ENCODE results near the gene SPDYA.

Gene SPDYA

GRCh38 chr2:28828382-28828781 lies 17.7 kb downstream of the SPDYA start:
- no peak for DNase-seq

- DNase-seq: no peak
Observed at GRCh38 chr2:28833740-28834470, 23.3 kb downstream of the SPDYA start.

- no peak for DNase-seq
Observed at GRCh38 chr2:28835781-28836180, 25.1 kb downstream of the SPDYA start.

- DNase-seq: no peak
Observed at GRCh38 chr2:28838971-28839370, 28.3 kb downstream of the SPDYA start.

- DNase-seq: no peak
Observed at GRCh38 chr2:28842042-28842441, 31.4 kb downstream of the SPDYA start.

- no peak for DNase-seq
Observed at GRCh38 chr2:28855193-28855592, 44.6 kb downstream of the SPDYA start.

- no peak for DNase-seq
Observed at GRCh38 chr2:28855977-28856376, 45.3 kb downstream of the SPDYA start.

GRCh38 chr2:28868611-28869010 lies 58.0 kb downstream of the SPDYA start:
- DNase-seq: no peak

GRCh38 chr2:28869494-28870145 lies 59.0 kb downstream of the SPDYA start:
- no peak for DNase-seq

- DNase-seq: peak; percentile 98
Observed at GRCh38 chr2:28870146-28870891, 59.7 kb downstream of the SPDYA start, which contains the start of gene TRMT61B. TRMT61B (minus strand) TSS chr2:28870309; CDS start chr2:28870277, 32 bp downstream.

GRCh38 chr2:28871620-28872019 lies 61.0 kb downstream of the SPDYA start:
- no peak for DNase-seq

- DNase-seq: no peak
Observed at GRCh38 chr2:28880193-28880592, 69.6 kb downstream of the SPDYA start.

GRCh38 chr2:28893488-28893887 lies 82.9 kb downstream of the SPDYA start:
- DNase-seq: no peak

- peak; percentile 98 for DNase-seq
Observed at GRCh38 chr2:28894470-28895188, 84.0 kb downstream of the SPDYA start, which contains the start of gene WDR43. WDR43 (plus strand) TSS chr2:28894667; CDS start chr2:28894699, 32 bp downstream.

GRCh38 chr2:28895189-28895893 lies 84.7 kb downstream of the SPDYA start:
- DNase-seq: peak; percentile 64

- no peak for DNase-seq
Observed at GRCh38 chr2:28896906-28897305, 86.3 kb downstream of the SPDYA start.

- no peak for DNase-seq
Observed at GRCh38 chr2:28898048-28898447, 87.4 kb downstream of the SPDYA start.
